ENCODE results near the gene AKR1D1. TPM values are rescaled to one million over a fixed set of nuclear protein-coding genes. Genes with fewer than 3 reads are reported as not detected.

AKR1D1 gene
- total RNA-seq, 4 donors from 2014 or later: not detected

DNA sequence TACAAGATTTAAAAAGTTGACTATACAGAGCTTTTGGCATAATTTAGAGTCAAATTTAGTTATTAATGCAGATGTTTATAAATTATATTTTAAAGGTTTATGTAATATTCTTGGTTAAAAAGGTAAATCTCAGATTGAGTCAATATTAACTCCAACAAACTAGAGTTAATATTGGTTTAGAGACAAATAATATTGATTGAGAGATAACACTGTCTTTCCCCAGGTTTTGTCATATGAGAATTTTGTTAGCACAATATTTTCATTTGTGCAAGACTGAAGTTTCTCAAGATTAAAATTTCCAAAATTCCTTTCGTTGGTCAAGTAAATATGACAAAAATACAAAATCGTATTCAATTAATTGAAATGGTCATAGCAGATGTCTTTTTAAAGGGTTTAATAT is 12.9 kb upstream of the AKR1D1 start:
- Histone ChIP-seq H3K4me1 (no peaks in the 10 kb centered on the region), H3K27me3 (no peaks in the 10 kb centered on the region), H3K4me3 (replicated peaks in 1 of 3) (no peak overlapping the region), H3K27ac (no peak overlapping the region), H3K36me3 (no peaks in the 10 kb centered on the region), H3K9me3 (no peaks in the 10 kb centered on the region)
- no peak for DNase-seq
- TF ChIP-seq POLR2A (IDR thresholded peaks at IDR 0.05): no peak
- TF ChIP-seq, protein P1, sequence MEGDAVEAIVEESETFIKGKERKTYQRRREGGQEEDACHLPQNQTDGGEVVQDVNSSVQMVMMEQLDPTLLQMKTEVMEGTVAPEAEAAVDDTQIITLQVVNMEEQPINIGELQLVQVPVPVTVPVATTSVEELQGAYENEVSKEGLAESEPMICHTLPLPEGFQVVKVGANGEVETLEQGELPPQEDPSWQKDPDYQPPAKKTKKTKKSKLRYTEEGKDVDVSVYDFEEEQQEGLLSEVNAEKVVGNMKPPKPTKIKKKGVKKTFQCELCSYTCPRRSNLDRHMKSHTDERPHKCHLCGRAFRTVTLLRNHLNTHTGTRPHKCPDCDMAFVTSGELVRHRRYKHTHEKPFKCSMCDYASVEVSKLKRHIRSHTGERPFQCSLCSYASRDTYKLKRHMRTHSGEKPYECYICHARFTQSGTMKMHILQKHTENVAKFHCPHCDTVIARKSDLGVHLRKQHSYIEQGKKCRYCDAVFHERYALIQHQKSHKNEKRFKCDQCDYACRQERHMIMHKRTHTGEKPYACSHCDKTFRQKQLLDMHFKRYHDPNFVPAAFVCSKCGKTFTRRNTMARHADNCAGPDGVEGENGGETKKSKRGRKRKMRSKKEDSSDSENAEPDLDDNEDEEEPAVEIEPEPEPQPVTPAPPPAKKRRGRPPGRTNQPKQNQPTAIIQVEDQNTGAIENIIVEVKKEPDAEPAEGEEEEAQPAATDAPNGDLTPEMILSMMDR (IDR thresholded peaks at IDR 0.05): no peak
- intact Hi-C loops (cut with DNase I): no loop called here
- WGBS, 2 donors: 95% methylated on average over 2 of the region's 2 CpGs

GRCh38 chr7:138064856-138065357 is 11.4 kb upstream of the AKR1D1 start:
- no peak for TF ChIP-seq POLR2A (IDR thresholded peaks at IDR 0.05)
- TF ChIP-seq, protein P1 (IDR thresholded peaks at IDR 0.05): no peak
- WGBS, 2 donors: 70 to 89% methylated on average over 5 of the region's 5 CpGs
- no peaks in the 10 kb centered on the region for H3K27me3 ChIP-seq
- no peak overlapping the region for H3K4me3 ChIP-seq (replicated peaks in 1 of 3)
- DNase-seq: no peak
- intact Hi-C loops (cut with DNase I): no loop called here
- H3K4me1 ChIP-seq: no peaks in the 10 kb centered on the region
- H3K27ac ChIP-seq: no peak overlapping the region
- H3K36me3 ChIP-seq: no peaks in the 10 kb centered on the region
- no peaks in the 10 kb centered on the region for H3K9me3 ChIP-seq

DNA sequence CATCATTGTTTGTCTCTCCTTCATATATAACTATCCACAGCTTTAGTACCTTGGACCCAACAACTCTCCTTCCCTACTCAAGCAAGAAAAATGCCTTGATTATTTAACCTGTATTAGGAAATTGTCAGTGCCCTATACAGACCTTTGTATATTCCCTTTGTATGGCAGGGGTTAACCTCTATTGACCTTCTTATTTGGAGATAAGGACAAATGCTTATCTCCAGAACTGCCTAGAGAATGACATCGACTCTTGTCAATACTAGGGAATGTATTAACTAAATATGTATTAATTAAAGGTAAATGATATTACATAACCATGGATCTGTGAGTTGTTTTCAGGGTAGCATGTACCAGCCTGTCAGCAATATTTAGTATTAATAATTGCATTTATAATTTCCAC is 10.4 kb upstream of the AKR1D1 start:
- Histone ChIP-seq H3K27ac (no peak overlapping the region), H3K36me3 (no peaks in the 10 kb centered on the region), H3K4me1 (no peaks in the 10 kb centered on the region), H3K27me3 (no peaks in the 10 kb centered on the region), H3K4me3 (replicated peaks in 1 of 3) (no peak overlapping the region), H3K9me3 (no peaks in the 10 kb centered on the region)
- no peak for TF ChIP-seq POLR2A (IDR thresholded peaks at IDR 0.05)
- TF ChIP-seq, protein P1 (IDR thresholded peaks at IDR 0.05): no peak
- intact Hi-C loops (cut with DNase I): no loop called here
- DNase-seq: no peak
- 55 to 72% methylated on average over 1 of the region's 1 CpG for WGBS, 2 donors

DNA sequence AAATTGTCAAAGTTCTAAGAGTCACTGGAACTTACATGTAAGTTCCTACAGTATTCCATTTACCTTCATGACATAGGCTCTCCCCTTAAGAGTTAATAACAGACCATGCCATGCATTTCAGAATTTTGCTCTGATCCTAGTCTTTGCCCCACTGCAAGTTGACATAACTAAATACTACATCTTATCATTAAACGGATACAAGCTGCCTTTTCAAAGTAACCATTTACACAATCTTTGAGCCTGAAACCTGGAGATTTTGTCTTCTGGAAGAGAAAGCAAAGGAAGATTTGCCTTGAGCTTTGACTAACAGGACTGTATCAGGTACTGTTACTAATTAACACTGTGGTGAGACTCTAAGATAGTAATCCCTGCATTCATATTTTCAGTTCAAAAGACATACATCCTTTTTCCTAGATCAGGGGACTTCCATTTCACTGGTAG is 9.3 kb upstream of the AKR1D1 start:
- Histone ChIP-seq H3K4me3 (replicated peaks in 1 of 3) (no peak overlapping the region), H3K27me3 (no peaks in the 10 kb centered on the region), H3K27ac (no peak overlapping the region), H3K36me3 (no peaks in the 10 kb centered on the region), H3K4me1 (no peaks in the 10 kb centered on the region), H3K9me3 (no peaks in the 10 kb centered on the region)
- DNase-seq: no peak
- intact Hi-C loops (cut with DNase I): no loop called here
- 63 to 77% methylated on average over 1 of the region's 1 CpG for WGBS, 2 donors
- TF ChIP-seq, protein P1 (IDR thresholded peaks at IDR 0.05): no peak
- no peak for TF ChIP-seq POLR2A (IDR thresholded peaks at IDR 0.05)

GRCh38 chr7:138067774-138068173 is 8.5 kb upstream of the AKR1D1 start:
- intact Hi-C loops (cut with DNase I): no loop called here
- no peaks in the 10 kb centered on the region for H3K4me1 ChIP-seq
- DNase-seq: no peak
- H3K9me3 ChIP-seq: no peaks in the 10 kb centered on the region
- no peaks in the 10 kb centered on the region for H3K27me3 ChIP-seq
- TF ChIP-seq POLR2A (IDR thresholded peaks at IDR 0.05): no peak
- no peaks in the 10 kb centered on the region for H3K36me3 ChIP-seq
- no peak overlapping the region for H3K4me3 ChIP-seq (replicated peaks in 1 of 3)
- H3K27ac ChIP-seq: no peak overlapping the region
- 96% methylated on average over 3 of the region's 3 CpGs for WGBS, 2 donors

DNA sequence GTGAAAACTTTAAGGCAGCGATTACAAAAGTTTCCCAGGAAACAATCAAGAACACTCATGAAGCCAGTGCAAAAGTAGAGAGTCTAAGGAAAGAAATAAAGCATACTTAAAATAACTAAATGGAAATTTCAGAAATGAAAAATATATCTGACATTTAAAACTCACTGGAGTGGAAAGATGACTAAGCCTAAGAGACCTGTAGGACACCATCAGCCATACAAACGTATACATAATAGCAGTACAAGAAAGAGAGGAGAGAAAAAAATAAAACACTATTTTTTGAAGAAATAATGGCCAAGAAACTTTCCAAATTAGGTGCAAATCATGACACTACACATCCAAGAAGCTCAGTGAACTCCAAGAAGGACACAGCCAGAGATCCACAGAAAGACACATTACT is 5.4 kb upstream of the AKR1D1 start:
- DNase-seq: no peak
- H3K27me3 ChIP-seq: no peaks in the 10 kb centered on the region
- no peaks in the 10 kb centered on the region for H3K9me3 ChIP-seq
- H3K4me1 ChIP-seq: no peaks in the 10 kb centered on the region
- no peak overlapping the region for H3K27ac ChIP-seq
- H3K4me3 ChIP-seq (replicated peaks in 1 of 3): no peak overlapping the region
- intact Hi-C loops (cut with DNase I): no loop called here
- TF ChIP-seq POLR2A (IDR thresholded peaks at IDR 0.05): no peak
- 78 to 81% methylated on average over 2 of the region's 2 CpGs for WGBS, 2 donors
- no peaks in the 10 kb centered on the region for H3K36me3 ChIP-seq

Data from thyroid gland (tissue), 4 donors.